ENCODE results near the gene POLN.

The POLN gene

DNA sequence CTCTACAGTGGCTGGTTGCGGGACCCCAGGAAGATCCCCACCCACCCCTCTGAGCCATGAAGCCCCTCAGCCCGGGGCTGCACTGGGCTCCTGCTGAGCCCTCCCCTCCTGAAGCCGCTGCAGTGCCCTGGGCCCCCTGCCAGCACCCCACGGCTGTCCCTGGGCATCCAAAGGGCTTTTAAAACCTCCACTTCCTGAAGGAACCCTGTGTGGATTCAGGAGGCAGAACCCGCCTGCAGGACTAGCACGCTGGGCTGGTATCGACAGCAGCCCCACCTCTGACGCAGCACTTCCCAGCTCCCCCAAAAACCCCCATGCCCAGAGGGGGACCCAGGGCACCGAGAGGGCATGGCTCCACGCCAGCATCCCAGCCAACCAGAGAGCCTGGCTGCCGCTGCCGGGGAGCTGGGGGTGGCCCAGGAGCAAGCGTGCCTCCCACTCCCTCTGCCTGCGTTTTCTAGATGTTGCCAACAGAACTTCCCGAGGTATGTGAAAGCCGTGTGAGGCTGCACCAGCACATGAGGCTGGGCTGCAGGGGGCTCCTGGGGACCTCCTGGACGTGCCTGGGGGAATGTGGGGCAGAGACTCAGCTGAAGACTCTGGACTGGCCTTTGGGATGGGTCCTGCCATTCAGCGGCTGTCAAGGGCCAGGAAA lies 13.7 kb upstream of the POLN start:
- TF ChIP-seq, protein P1, sequence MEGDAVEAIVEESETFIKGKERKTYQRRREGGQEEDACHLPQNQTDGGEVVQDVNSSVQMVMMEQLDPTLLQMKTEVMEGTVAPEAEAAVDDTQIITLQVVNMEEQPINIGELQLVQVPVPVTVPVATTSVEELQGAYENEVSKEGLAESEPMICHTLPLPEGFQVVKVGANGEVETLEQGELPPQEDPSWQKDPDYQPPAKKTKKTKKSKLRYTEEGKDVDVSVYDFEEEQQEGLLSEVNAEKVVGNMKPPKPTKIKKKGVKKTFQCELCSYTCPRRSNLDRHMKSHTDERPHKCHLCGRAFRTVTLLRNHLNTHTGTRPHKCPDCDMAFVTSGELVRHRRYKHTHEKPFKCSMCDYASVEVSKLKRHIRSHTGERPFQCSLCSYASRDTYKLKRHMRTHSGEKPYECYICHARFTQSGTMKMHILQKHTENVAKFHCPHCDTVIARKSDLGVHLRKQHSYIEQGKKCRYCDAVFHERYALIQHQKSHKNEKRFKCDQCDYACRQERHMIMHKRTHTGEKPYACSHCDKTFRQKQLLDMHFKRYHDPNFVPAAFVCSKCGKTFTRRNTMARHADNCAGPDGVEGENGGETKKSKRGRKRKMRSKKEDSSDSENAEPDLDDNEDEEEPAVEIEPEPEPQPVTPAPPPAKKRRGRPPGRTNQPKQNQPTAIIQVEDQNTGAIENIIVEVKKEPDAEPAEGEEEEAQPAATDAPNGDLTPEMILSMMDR (IDR thresholded peaks at IDR 0.05; ENCODE audit: poor library complexity, severe bottlenecking): no peak
- peak overlapping the region; percentile 56 for H3K27ac ChIP-seq (ENCODE audit: poor library complexity, severe bottlenecking)
- H3K9me3 ChIP-seq (ENCODE audit: severe bottlenecking): no peaks in the 10 kb centered on the region
- peaks cover 13% of the 10 kb centered on the region for H3K4me1 ChIP-seq (ENCODE audit: insufficient read depth, poor library complexity, severe bottlenecking)
- ATAC-seq (ENCODE audit: low read depth) (no peak), DNase-seq (ENCODE audit: low spot score) (no peak)
- no peaks in the 10 kb centered on the region for H3K27me3 ChIP-seq (ENCODE audit: insufficient read depth, poor library complexity, severe bottlenecking)
- H3K4me3 ChIP-seq (ENCODE audit: severe bottlenecking): no peak overlapping the region
- H3K36me3 ChIP-seq (ENCODE audit: low read depth): peaks cover 27% of the 10 kb centered on the region

DNA sequence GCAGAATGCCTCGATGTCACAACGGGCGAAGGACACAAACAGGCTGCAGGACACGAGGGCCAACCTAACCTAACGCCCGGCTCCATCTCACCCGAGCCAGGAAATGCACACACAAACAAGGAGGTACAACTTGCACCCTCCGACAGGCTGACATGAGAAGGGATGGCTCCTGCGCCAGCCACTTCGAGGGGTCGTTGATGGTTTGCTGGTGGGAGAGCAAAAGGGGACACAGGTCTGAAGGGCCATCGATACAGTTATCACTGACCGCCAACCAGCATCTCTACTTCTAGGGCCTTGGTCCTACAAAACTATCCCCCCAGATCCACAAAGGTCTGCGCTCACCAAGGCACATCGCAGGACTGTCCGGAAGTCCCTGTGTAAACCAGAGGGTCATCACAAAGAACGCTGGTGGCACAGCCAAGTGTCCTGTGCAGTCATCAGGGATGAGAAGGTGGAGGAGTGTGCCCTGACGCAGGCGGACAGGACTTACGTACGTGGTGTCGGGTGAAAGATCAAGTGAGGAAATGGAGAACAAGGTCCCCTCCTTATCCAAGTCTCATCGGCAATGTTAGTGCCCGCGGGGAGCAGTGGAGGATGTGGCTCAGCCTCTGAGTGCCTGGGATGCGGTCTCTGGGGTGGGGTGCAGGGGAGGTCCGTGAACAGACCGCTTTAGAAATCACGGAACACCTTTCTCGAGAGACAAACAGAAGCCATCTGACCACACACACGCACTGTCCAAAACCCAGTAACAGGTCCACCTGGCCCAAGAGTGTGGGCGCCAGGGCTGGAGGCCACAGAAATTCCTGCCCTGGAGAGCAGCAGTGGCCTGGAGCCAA lies 13.0 kb upstream of the POLN start:
- Histone ChIP-seq H3K9me3 (ENCODE audit: severe bottlenecking) (no peaks in the 10 kb centered on the region), H3K27ac (ENCODE audit: poor library complexity, severe bottlenecking) (no peak overlapping the region), H3K27me3 (ENCODE audit: insufficient read depth, poor library complexity, severe bottlenecking) (no peaks in the 10 kb centered on the region), H3K36me3 (ENCODE audit: low read depth) (peaks cover 25% of the 10 kb centered on the region), H3K4me3 (ENCODE audit: severe bottlenecking) (no peak overlapping the region), H3K4me1 (ENCODE audit: insufficient read depth, poor library complexity, severe bottlenecking) (peaks cover 11% of the 10 kb centered on the region)
- ATAC-seq (ENCODE audit: low read depth) (no peak), DNase-seq (ENCODE audit: low spot score) (peak; percentile 49)
- TF ChIP-seq, protein P1 (IDR thresholded peaks at IDR 0.05; ENCODE audit: poor library complexity, severe bottlenecking): no peak

DNA sequence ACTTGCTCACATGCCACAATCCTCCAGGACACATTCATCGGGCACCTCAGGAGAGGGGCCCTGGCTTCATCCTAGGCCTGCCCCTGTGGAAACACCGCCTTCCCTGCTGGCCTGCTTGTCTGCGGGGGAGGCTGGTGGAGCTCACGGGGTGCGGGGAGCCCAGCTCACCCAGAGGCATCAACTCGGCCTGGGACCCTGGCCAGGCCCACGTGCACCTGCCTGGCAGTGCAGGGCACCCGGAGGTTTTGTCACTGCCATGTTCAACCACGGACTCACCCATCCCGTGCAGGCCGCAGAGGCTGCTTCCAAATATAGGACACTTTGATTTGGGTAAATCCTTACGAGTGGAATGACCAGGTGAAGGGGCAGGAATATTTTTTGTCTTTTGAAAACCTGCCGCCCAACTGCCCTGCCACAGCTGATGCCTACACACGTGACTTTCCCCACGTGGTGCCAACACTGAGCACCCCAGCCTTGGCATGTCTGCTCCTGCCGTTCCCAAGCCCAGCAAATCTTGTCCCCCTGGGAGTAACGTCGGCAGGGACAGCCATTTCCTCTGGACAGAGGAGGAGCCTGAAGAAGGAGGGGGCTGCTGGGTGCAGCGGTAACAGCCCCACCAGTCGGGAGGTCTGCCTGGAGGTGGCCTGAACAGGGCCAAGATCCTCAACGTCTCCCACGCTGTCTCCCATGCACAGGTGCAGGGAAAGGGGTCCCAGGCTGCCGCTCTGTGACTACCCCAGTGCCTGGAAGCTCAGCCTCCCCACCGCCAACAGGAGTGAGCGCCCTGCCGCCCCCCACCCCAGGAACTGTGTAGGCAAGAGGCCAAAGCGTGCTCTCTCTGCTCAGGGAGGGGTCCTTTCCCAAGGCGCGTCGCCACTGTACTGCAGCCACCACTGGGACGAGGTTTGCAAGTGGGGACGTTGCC lies 11.5 kb upstream of the POLN start:
- no peak overlapping the region for H3K4me3 ChIP-seq (ENCODE audit: severe bottlenecking)
- no peaks in the 10 kb centered on the region for H3K9me3 ChIP-seq (ENCODE audit: severe bottlenecking)
- H3K27ac ChIP-seq (ENCODE audit: poor library complexity, severe bottlenecking): no peak overlapping the region
- ATAC-seq (ENCODE audit: low read depth): no peak
- DNase-seq (ENCODE audit: low spot score): no peak
- TF ChIP-seq, protein P1 (IDR thresholded peaks at IDR 0.05; ENCODE audit: poor library complexity, severe bottlenecking): no peak
- no peaks in the 10 kb centered on the region for H3K27me3 ChIP-seq (ENCODE audit: insufficient read depth, poor library complexity, severe bottlenecking)
- H3K4me1 ChIP-seq (ENCODE audit: insufficient read depth, poor library complexity, severe bottlenecking): peaks cover 11% of the 10 kb centered on the region
- H3K36me3 ChIP-seq (ENCODE audit: low read depth): peaks cover 23% of the 10 kb centered on the region

GRCh38 chr4:2252530-2253091 lies 10.7 kb upstream of the POLN start:
- peaks cover 9% of the 10 kb centered on the region for H3K4me1 ChIP-seq (ENCODE audit: insufficient read depth, poor library complexity, severe bottlenecking)
- ATAC-seq (ENCODE audit: low read depth): no peak
- DNase-seq (ENCODE audit: low spot score): no peak
- no peak overlapping the region for H3K27ac ChIP-seq (ENCODE audit: poor library complexity, severe bottlenecking)
- no peaks in the 10 kb centered on the region for H3K27me3 ChIP-seq (ENCODE audit: insufficient read depth, poor library complexity, severe bottlenecking)
- no peak overlapping the region for H3K4me3 ChIP-seq (ENCODE audit: severe bottlenecking)
- H3K9me3 ChIP-seq (ENCODE audit: severe bottlenecking): no peaks in the 10 kb centered on the region
- peaks cover 19% of the 10 kb centered on the region for H3K36me3 ChIP-seq (ENCODE audit: low read depth)
- TF ChIP-seq, protein P1 (IDR thresholded peaks at IDR 0.05; ENCODE audit: poor library complexity, severe bottlenecking): no peak
